GM10266 (cell line): ENCODE data around the gene GTF2A2.
A peak's percentile ranks its signal among the peaks of the same experiment; 100 is the strongest.

Experiments used
- DNase-seq: peaks from one replicate; pipeline ENCODE4 v3.0.0; 2012; ENCODE audit errors: extremely low spot score
- CTCF ChIP-seq: IDR thresholded peaks from 2 replicates; pipeline ENCODE4 v1.5.1; 2012; ENCODE audit warnings: mild to moderate bottlenecking, low read depth; ENCODE audit not compliant: control insufficient read depth, insufficient read depth; ENCODE audit errors: missing control alignments

Gene GTF2A2

GRCh38 chr15:59622289-59622688, 35.0 kb downstream of the GTF2A2 start:
- peak; percentile 77 for DNase-seq
- peak; percentile 69 for TF ChIP-seq CTCF

- DNase-seq, result no peak
Observed at GRCh38 chr15:59618406-59618805, 38.9 kb downstream of the GTF2A2 start.

GRCh38 chr15:59616379-59616778, 40.9 kb downstream of the GTF2A2 start:
- no peak for DNase-seq
- TF ChIP-seq CTCF, result no peak

More at GRCh38 chr15:59618406-59618805, 38.9 kb downstream of the GTF2A2 start:
- TF ChIP-seq CTCF, result no peak

- no peak for DNase-seq
- TF ChIP-seq CTCF, result no peak
Observed at GRCh38 chr15:59615661-59616060, 41.7 kb downstream of the GTF2A2 start.

GRCh38 chr15:59614153-59614552, 43.2 kb downstream of the GTF2A2 start:
- no peak for TF ChIP-seq CTCF
- no peak for DNase-seq

- no peak for TF ChIP-seq CTCF
- no peak for DNase-seq
Observed at GRCh38 chr15:59611276-59612260, 45.7 kb downstream of the GTF2A2 start, which contains the start of gene GCNT3. Gene GCNT3, plus strand, starts transcription at chr15:59611783. Its CDS starts 6,456 bp downstream, at chr15:59618239.
